OCI-LY1 (cell line): ENCODE measurements around the gene KLF11.
A peak's percentile ranks its signal among the peaks of the same experiment; 100 is the strongest.

Source experiments
- H2AFZ ChIP-seq: fragments of 200-600 bp; sonication (generic), shearing (Covaris generic); 2 replicates; pipeline ENCODE4 v1.6.0; 2014; ENCODE audit warnings: antibody characterized with exemption, mild to moderate bottlenecking, low read length
- H3F3A ChIP-seq: fragments of 200-600 bp; sonication (generic), shearing (Covaris generic); 2 replicates; pipeline ENCODE4 v1.6.0; 2014; ENCODE audit warnings: mild to moderate bottlenecking, antibody characterized with exemption, low read length, moderate library complexity; ENCODE audit not compliant: insufficient read depth
- H3K27ac ChIP-seq: fragments of 200-600 bp; sonication (generic); 2 replicates; pipeline ENCODE4 v1.5.1; 2014; ENCODE audit warnings: low read length, mixed run types, mild to moderate bottlenecking, low read depth; ENCODE audit not compliant: poor library complexity, severe bottlenecking
- H3K27me3 ChIP-seq: fragments of 200-600 bp; sonication (generic); 2 replicates; pipeline ENCODE4 v1.6.0; 2014; ENCODE audit warnings: antibody characterized with exemption, mild to moderate bottlenecking, low read length, moderate library complexity; ENCODE audit not compliant: insufficient read depth
- H3K36me3 ChIP-seq: fragments of 200-600 bp; sonication (generic); 2 replicates; pipeline ENCODE4 v1.6.1; 2014; ENCODE audit warnings: mild to moderate bottlenecking, antibody characterized with exemption, low read length, moderate library complexity, mixed read lengths; ENCODE audit not compliant: insufficient read depth
- H3K4me1 ChIP-seq: fragments of 200-600 bp; sonication (generic); 2 replicates; pipeline ENCODE4 v1.5.1; 2014; ENCODE audit warnings: mild to moderate bottlenecking, low read length, moderate library complexity; ENCODE audit not compliant: insufficient read depth, severe bottlenecking
- H3K4me2 ChIP-seq: fragments of 200-600 bp; sonication (generic), shearing (Covaris generic); 2 replicates; pipeline ENCODE4 v1.6.1; 2014; ENCODE audit warnings: low read length
- H3K4me3 ChIP-seq: fragments of 200-600 bp; sonication (generic); 2 replicates; pipeline ENCODE4 v1.5.1; 2014; ENCODE audit warnings: low read length, low read depth, mild to moderate bottlenecking, mixed read lengths; ENCODE audit not compliant: poor library complexity, severe bottlenecking
- H3K79me2 ChIP-seq: fragments of 200-600 bp; shearing (Covaris generic); 2 replicates; pipeline ENCODE4 v1.6.1; 2016; ENCODE audit warnings: mixed run types, low read length, mixed read lengths; ENCODE audit not compliant: insufficient read depth
- H3K9ac ChIP-seq: fragments of 200-600 bp; sonication (generic), shearing (Covaris generic); 2 replicates; pipeline ENCODE4 v1.6.1; 2014; ENCODE audit warnings: mild to moderate bottlenecking, low read length, mixed read lengths
- H3K9me2 ChIP-seq: fragments of 200-600 bp; sonication (generic), shearing (Covaris generic); 2 replicates; pipeline ENCODE4 v1.6.1; 2014; ENCODE audit warnings: low read depth, mild to moderate bottlenecking, low read length, mixed read lengths
- H3K9me3 ChIP-seq: fragments of 200-600 bp; shearing (Covaris generic); 2 replicates; pipeline ENCODE4 v1.6.1; 2014; ENCODE audit warnings: low read length, mixed read lengths
- H4K20me1 ChIP-seq: fragments of 200-600 bp; sonication (generic), shearing (Covaris generic); 2 replicates; pipeline ENCODE4 v1.6.0; 2016; ENCODE audit warnings: mild to moderate bottlenecking, low read length; ENCODE audit not compliant: insufficient read depth
- EZH2 ChIP-seq: fragments of 200-600 bp; sonication (generic), shearing (Covaris generic); IDR thresholded peaks from 2 replicates; pipeline ENCODE4 v1.8.0; 2017; ENCODE audit warnings: borderline replicate concordance, mixed run types, mild to moderate bottlenecking, antibody characterized with exemption, low read length, moderate library complexity, mixed read lengths
- TF ChIP-seq, protein P1 (sequence below): fragments of 200-600 bp; sonication (generic), shearing (Covaris generic); IDR thresholded peaks from 2 replicates; pipeline ENCODE4 v1.5.1; 2017; ENCODE audit warnings: mild to moderate bottlenecking, antibody characterized with exemption, low read length, moderate library complexity, mixed read lengths

The KLF11 gene

DNA sequence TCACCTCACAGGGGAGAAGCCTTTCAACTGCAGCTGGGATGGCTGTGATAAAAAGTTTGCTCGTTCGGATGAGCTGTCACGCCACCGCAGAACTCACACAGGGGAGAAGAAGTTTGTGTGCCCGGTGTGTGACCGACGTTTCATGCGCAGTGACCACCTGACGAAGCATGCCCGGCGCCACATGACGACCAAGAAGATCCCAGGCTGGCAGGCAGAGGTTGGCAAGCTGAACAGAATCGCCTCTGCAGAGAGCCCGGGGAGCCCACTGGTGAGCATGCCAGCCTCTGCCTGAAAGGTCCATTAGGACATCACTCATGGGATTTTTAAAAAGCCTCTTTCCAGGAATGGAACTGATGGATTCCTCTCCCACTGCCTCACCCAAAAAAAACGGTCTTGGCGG is 8.9 kb downstream of the KLF11 start:
- Histone ChIP-seq H3K36me3 (no peaks in the 10 kb centered on the region), H2AFZ (no peak overlapping the region), H3K27me3 (no peaks in the 10 kb centered on the region), H3K9me3 (no peaks in the 10 kb centered on the region), H3K9ac (no peak overlapping the region), H3K4me2 (no peak overlapping the region), H3K4me3 (no peak overlapping the region), H3K9me2 (no peaks in the 10 kb centered on the region), H3K79me2 (no peaks in the 10 kb centered on the region), H3F3A (no peaks in the 10 kb centered on the region), H4K20me1 (no peaks in the 10 kb centered on the region), H3K4me1 (no peaks in the 10 kb centered on the region), H3K27ac (no peak overlapping the region)
- TF ChIP-seq, protein P1, sequence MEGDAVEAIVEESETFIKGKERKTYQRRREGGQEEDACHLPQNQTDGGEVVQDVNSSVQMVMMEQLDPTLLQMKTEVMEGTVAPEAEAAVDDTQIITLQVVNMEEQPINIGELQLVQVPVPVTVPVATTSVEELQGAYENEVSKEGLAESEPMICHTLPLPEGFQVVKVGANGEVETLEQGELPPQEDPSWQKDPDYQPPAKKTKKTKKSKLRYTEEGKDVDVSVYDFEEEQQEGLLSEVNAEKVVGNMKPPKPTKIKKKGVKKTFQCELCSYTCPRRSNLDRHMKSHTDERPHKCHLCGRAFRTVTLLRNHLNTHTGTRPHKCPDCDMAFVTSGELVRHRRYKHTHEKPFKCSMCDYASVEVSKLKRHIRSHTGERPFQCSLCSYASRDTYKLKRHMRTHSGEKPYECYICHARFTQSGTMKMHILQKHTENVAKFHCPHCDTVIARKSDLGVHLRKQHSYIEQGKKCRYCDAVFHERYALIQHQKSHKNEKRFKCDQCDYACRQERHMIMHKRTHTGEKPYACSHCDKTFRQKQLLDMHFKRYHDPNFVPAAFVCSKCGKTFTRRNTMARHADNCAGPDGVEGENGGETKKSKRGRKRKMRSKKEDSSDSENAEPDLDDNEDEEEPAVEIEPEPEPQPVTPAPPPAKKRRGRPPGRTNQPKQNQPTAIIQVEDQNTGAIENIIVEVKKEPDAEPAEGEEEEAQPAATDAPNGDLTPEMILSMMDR = no peak
- TF ChIP-seq EZH2 = no peak

- H3K4me1 ChIP-seq = no peaks in the 10 kb centered on the region
- no peaks in the 10 kb centered on the region for H3F3A ChIP-seq
- H3K4me3 ChIP-seq = no peak overlapping the region
- TF ChIP-seq EZH2 = no peak
- TF ChIP-seq, protein P1 = no peak
- H3K27me3 ChIP-seq = no peaks in the 10 kb centered on the region
- H4K20me1 ChIP-seq = no peaks in the 10 kb centered on the region
- no peaks in the 10 kb centered on the region for H3K36me3 ChIP-seq
- no peaks in the 10 kb centered on the region for H3K9me3 ChIP-seq
- H3K4me2 ChIP-seq = no peak overlapping the region
- H3K27ac ChIP-seq = no peak overlapping the region
- H3K79me2 ChIP-seq = no peaks in the 10 kb centered on the region
- no peak overlapping the region for H2AFZ ChIP-seq
- no peak overlapping the region for H3K9ac ChIP-seq
- no peaks in the 10 kb centered on the region for H3K9me2 ChIP-seq
Observed at GRCh38 chr2:10053351-10053750, 10.0 kb downstream of the KLF11 start.

GRCh38 chr2:10054424-10054823 is 11.1 kb downstream of the KLF11 start:
- Histone ChIP-seq H3F3A (no peaks in the 10 kb centered on the region), H3K27me3 (no peaks in the 10 kb centered on the region), H3K9me2 (no peaks in the 10 kb centered on the region), H3K9me3 (no peaks in the 10 kb centered on the region), H3K4me2 (no peak overlapping the region), H2AFZ (no peak overlapping the region), H3K4me1 (no peaks in the 10 kb centered on the region), H4K20me1 (no peaks in the 10 kb centered on the region), H3K9ac (no peak overlapping the region), H3K79me2 (no peaks in the 10 kb centered on the region), H3K4me3 (no peak overlapping the region), H3K36me3 (no peaks in the 10 kb centered on the region), H3K27ac (no peak overlapping the region)
- TF ChIP-seq, protein P1 = peak; percentile 7; the same call in 1 of the 2 replicates
- TF ChIP-seq EZH2 = no peak
